Measurements from ENCODE around the gene LAG3.

- no peak for TF ChIP-seq POLR2A (IDR thresholded peaks at IDR 0.05)
- no peak for TF ChIP-seq CTCF (IDR thresholded peaks at IDR 0.05)
These were observed 54.6 kb downstream of the LAG3 start for GRCh38 chr12:6826734-6827436.
